ENCODE results near the gene RAB21. TPM values are rescaled to one million over a fixed set of nuclear protein-coding genes. Genes with fewer than 3 reads are reported as not detected.

The RAB21 gene
- total RNA-seq, 1 experiment from 2014 or later, result 53.0 TPM

DNA sequence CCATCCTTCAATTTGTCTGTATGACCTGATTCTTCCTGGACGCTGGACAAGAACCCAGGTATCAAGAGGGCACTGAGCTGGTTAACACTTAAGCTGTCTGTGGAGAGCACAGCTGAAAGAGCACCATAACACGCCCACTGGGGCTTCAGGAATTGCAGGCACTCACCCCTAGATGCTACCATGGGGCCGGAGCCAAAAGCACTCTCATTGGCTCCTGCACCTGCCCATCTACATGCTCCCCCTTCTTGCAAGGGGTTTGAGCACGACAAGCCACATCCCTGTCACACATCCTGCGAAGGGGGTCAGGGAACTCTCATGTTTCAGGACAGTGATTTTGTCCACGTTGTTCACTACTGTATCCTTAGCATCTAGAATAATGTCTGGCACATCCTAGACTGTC is 49.8 kb downstream of the RAB21 start:
- H2BK120ac ChIP-seq (ENCODE audit: low read depth, low read length, poor library complexity, severe bottlenecking), result no peak overlapping the region
- TF ChIP-seq, protein P1, sequence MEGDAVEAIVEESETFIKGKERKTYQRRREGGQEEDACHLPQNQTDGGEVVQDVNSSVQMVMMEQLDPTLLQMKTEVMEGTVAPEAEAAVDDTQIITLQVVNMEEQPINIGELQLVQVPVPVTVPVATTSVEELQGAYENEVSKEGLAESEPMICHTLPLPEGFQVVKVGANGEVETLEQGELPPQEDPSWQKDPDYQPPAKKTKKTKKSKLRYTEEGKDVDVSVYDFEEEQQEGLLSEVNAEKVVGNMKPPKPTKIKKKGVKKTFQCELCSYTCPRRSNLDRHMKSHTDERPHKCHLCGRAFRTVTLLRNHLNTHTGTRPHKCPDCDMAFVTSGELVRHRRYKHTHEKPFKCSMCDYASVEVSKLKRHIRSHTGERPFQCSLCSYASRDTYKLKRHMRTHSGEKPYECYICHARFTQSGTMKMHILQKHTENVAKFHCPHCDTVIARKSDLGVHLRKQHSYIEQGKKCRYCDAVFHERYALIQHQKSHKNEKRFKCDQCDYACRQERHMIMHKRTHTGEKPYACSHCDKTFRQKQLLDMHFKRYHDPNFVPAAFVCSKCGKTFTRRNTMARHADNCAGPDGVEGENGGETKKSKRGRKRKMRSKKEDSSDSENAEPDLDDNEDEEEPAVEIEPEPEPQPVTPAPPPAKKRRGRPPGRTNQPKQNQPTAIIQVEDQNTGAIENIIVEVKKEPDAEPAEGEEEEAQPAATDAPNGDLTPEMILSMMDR (conservative IDR thresholded peaks at IDR 0.05), result no peak
- H4K8ac ChIP-seq (replicated peaks; ENCODE audit: insufficient read length, low read depth, low read length), result no peak overlapping the region
- no peak overlapping the region for H3K4ac ChIP-seq (ENCODE audit: low read depth, low read length)
- H3K79me2 ChIP-seq (ENCODE audit: insufficient read depth, low read length), result no peaks in the 10 kb centered on the region
- H3K36me3 Mint-ChIP-seq (ENCODE audit: insufficient read depth in 1 of 3, low read depth in 3 of 3), result no peaks in the 10 kb centered on the region
- peak overlapping the region; percentile 18 for H3K4me2 ChIP-seq (ENCODE audit: insufficient read depth, insufficient read length, low read length)
- H3K9ac ChIP-seq (ENCODE audit: extremely low read depth, insufficient read length, low read length), result no peak overlapping the region
- no peaks in the 10 kb centered on the region for H4K20me1 ChIP-seq (ENCODE audit: control insufficient read depth, insufficient read depth, insufficient read length)
- no peak overlapping the region for H2AK5ac ChIP-seq (ENCODE audit: insufficient read length, low read length)
- no peaks in the 10 kb centered on the region for H3K23me2 ChIP-seq (ENCODE audit: insufficient read length, low read depth, low read length, poor library complexity, severe bottlenecking)
- no peaks in the 10 kb centered on the region for H3K9me3 Mint-ChIP-seq
- DNase-seq, result peak; percentile 91
- no peak overlapping the region for H3T11ph ChIP-seq (ENCODE audit: low read length)
- H4K5ac ChIP-seq (ENCODE audit: insufficient read length, low read depth, low read length), result no peak overlapping the region
- H2BK20ac ChIP-seq (ENCODE audit: low read depth, low read length, poor library complexity, severe bottlenecking), result no peak overlapping the region
- H3K23ac ChIP-seq (ENCODE audit: insufficient read length, low read depth, low read length), result no peak overlapping the region
- H2AFZ ChIP-seq (ENCODE audit: low read length), result no peak overlapping the region
- H3K79me1 ChIP-seq (ENCODE audit: insufficient read depth, low read depth, low read length, poor library complexity, severe bottlenecking), result no peaks in the 10 kb centered on the region
- no peak overlapping the region for H2BK5ac ChIP-seq (ENCODE audit: insufficient read length, low read length)
- no peaks in the 10 kb centered on the region for H3K9me3 ChIP-seq (ENCODE audit: control insufficient read depth, low read depth, low read length)
- H3K27me3 Mint-ChIP-seq (ENCODE audit: low read depth), result 0 out of 2 replicates have a peak, but pooled peaks cover 2% of the 10 kb centered on the region
- no peak overlapping the region for H2BK12ac ChIP-seq (ENCODE audit: insufficient read length, low read depth, low read length)
- no peaks in the 10 kb centered on the region for H3K27me3 ChIP-seq (ENCODE audit: insufficient read depth, low read length)
- H3K14ac ChIP-seq (ENCODE audit: insufficient read depth, low read length), result no peak overlapping the region
- no peak overlapping the region for H3K4me3 Mint-ChIP-seq
- H3K4me1 ChIP-seq (ENCODE audit: insufficient read depth, low read length), result no peaks in the 10 kb centered on the region
- H2BK15ac ChIP-seq (ENCODE audit: low read depth, low read length), result no peak overlapping the region
- no peak overlapping the region for H4K91ac ChIP-seq (ENCODE audit: insufficient read length, low read depth, low read length)
- H3K27ac ChIP-seq (ENCODE audit: insufficient read length, low read depth, low read length), result no peak overlapping the region
- H3K4me1 Mint-ChIP-seq, result peaks cover 0 to 2% of the 10 kb centered on the region in 2 experiments; a peak in 2 of 4 replicates
- H3K18ac ChIP-seq (ENCODE audit: insufficient read length, low read depth, low read length), result no peak overlapping the region
- no peak overlapping the region for H3K56ac ChIP-seq (ENCODE audit: insufficient read length, low read depth, low read length)
- WGBS (ENCODE audit: extremely low coverage, insufficient read length, low lambda C conversion rate), result no CpG with 5 or more reads among the region's 6 CpGs
- no peak overlapping the region for H3K27ac Mint-ChIP-seq

All from H9 (cell line).